WTC11 (cell line): ENCODE measurements around the gene BLMH.

Experiments used
- AFF4 ChIP-seq: sonication (generic); formaldehyde crosslinking; IDR thresholded peaks from 2 replicates; pipeline ENCODE4 v1.8.1; 2023; ENCODE audit warnings: mild to moderate bottlenecking, missing genetic modification reagents, borderline replicate concordance
- ESRRA ChIP-seq: sonication (generic); formaldehyde crosslinking; IDR thresholded peaks from 2 replicates; pipeline ENCODE4 v1.8.1; 2022; ENCODE audit warnings: mild to moderate bottlenecking, missing genetic modification reagents, borderline replicate concordance
- GTF2I ChIP-seq: fragments of 250-450 bp; sonication (Bioruptor Pico); conservative IDR thresholded peaks from 2 replicates; pipeline ENCODE4 v1.4.0; 2021; ENCODE audit warnings: mild to moderate bottlenecking
- NFYB ChIP-seq: sonication (generic); formaldehyde crosslinking; conservative IDR thresholded peaks from 2 replicates; pipeline ENCODE4 v1.8.0; 2022; ENCODE audit warnings: low read depth, missing genetic modification reagents
- NR2C2 ChIP-seq: sonication (generic); formaldehyde crosslinking; IDR thresholded peaks from 2 replicates; pipeline ENCODE4 v1.8.0; 2022; ENCODE audit warnings: mild to moderate bottlenecking, missing genetic modification reagents
- ZNF121 ChIP-seq: sonication (generic); formaldehyde crosslinking; IDR thresholded peaks from 2 replicates; pipeline ENCODE4 v1.8.0; 2023; ENCODE audit warnings: missing genetic modification reagents
- TF ChIP-seq, protein P1 (sequence below): fragments of 200-600 bp; IDR thresholded peaks from 2 replicates; pipeline ENCODE4 v1.8.0; 2022; ENCODE audit warnings: antibody characterized with exemption

DNA sequence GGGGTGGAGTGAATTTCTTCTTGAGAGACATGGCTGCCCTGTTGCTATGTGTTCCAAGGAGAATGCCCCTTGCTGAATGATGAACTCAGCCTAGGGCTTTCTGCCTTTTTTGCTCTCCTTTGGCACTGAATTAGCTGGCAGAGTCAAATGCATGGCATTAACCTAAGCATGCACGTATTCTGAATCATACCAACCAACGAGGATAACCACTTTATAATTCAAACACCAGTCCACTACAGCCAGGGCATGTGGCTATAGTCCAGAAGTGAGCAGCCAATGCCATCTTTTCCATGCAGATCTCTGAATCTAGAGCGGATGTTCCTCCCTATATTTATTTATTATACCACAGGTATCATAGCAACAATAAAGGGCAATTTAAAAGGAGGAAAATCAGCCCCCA is 26.4 kb upstream of the BLMH start:
- TF ChIP-seq NR2C2 (no peak), AFF4 (CRISPR knock-in tag) (no peak), ESRRA (CRISPR knock-in tag) (no peak), GTF2I (CRISPR knock-in tag) (no peak), NFYB (CRISPR knock-in tag) (no peak), ZNF121 (CRISPR knock-in tag) (no peak)
- TF ChIP-seq, protein P1, sequence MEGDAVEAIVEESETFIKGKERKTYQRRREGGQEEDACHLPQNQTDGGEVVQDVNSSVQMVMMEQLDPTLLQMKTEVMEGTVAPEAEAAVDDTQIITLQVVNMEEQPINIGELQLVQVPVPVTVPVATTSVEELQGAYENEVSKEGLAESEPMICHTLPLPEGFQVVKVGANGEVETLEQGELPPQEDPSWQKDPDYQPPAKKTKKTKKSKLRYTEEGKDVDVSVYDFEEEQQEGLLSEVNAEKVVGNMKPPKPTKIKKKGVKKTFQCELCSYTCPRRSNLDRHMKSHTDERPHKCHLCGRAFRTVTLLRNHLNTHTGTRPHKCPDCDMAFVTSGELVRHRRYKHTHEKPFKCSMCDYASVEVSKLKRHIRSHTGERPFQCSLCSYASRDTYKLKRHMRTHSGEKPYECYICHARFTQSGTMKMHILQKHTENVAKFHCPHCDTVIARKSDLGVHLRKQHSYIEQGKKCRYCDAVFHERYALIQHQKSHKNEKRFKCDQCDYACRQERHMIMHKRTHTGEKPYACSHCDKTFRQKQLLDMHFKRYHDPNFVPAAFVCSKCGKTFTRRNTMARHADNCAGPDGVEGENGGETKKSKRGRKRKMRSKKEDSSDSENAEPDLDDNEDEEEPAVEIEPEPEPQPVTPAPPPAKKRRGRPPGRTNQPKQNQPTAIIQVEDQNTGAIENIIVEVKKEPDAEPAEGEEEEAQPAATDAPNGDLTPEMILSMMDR = no peak
